MM.1S (cell line): ENCODE results near the gene ENPEP.

ENCODE experiments used
- EZH2 ChIP-seq: fragments of 300-600 bp; sonication (generic); optimal IDR thresholded peaks from 2 replicates; pipeline ENCODE3; 2017; ENCODE audit warnings: low read depth, mild to moderate bottlenecking, antibody characterized with exemption, low read length, mixed read lengths
- TF ChIP-seq, protein P1 (sequence below): fragments of 300-600 bp; sonication (generic); IDR thresholded peaks from 2 replicates; pipeline ENCODE4 v1.5.1; 2016; ENCODE audit warnings: antibody characterized with exemption, low read length, mixed read lengths

GRCh38 chr4:110526589-110526988 is 50.6 kb downstream of the ENPEP start:
- TF ChIP-seq, protein P1, sequence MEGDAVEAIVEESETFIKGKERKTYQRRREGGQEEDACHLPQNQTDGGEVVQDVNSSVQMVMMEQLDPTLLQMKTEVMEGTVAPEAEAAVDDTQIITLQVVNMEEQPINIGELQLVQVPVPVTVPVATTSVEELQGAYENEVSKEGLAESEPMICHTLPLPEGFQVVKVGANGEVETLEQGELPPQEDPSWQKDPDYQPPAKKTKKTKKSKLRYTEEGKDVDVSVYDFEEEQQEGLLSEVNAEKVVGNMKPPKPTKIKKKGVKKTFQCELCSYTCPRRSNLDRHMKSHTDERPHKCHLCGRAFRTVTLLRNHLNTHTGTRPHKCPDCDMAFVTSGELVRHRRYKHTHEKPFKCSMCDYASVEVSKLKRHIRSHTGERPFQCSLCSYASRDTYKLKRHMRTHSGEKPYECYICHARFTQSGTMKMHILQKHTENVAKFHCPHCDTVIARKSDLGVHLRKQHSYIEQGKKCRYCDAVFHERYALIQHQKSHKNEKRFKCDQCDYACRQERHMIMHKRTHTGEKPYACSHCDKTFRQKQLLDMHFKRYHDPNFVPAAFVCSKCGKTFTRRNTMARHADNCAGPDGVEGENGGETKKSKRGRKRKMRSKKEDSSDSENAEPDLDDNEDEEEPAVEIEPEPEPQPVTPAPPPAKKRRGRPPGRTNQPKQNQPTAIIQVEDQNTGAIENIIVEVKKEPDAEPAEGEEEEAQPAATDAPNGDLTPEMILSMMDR: no peak
- no peak for TF ChIP-seq EZH2
